ENCODE results near the gene SCG3.

SCG3 gene

DNA sequence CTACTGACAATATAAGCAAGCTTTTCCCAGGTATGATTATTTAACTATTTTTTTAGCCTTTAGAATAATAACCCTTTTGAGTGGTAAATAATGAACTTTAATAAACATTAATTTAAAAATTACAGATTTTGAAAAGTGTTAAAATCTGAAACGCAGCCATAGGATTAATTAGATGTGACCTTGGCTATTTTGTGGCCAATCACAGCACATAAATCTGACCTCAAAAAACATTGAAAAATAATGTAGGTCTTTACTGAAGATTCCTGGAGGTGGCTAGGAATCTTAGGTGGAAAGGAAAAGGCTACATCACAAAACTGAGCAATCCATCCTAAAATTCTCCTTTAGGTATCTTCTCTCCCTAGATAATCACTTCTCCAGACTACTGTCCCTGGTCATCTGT is 18.1 kb downstream of the SCG3 start:
- DNase-seq (ENCODE audit: insufficient read length, low spot score) (no peak), FAIRE-seq (no peak)
- TF ChIP-seq, protein P1, sequence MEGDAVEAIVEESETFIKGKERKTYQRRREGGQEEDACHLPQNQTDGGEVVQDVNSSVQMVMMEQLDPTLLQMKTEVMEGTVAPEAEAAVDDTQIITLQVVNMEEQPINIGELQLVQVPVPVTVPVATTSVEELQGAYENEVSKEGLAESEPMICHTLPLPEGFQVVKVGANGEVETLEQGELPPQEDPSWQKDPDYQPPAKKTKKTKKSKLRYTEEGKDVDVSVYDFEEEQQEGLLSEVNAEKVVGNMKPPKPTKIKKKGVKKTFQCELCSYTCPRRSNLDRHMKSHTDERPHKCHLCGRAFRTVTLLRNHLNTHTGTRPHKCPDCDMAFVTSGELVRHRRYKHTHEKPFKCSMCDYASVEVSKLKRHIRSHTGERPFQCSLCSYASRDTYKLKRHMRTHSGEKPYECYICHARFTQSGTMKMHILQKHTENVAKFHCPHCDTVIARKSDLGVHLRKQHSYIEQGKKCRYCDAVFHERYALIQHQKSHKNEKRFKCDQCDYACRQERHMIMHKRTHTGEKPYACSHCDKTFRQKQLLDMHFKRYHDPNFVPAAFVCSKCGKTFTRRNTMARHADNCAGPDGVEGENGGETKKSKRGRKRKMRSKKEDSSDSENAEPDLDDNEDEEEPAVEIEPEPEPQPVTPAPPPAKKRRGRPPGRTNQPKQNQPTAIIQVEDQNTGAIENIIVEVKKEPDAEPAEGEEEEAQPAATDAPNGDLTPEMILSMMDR (IDR thresholded peaks at IDR 0.05; ENCODE audit: insufficient read depth, missing control alignments), result no peak

DNA sequence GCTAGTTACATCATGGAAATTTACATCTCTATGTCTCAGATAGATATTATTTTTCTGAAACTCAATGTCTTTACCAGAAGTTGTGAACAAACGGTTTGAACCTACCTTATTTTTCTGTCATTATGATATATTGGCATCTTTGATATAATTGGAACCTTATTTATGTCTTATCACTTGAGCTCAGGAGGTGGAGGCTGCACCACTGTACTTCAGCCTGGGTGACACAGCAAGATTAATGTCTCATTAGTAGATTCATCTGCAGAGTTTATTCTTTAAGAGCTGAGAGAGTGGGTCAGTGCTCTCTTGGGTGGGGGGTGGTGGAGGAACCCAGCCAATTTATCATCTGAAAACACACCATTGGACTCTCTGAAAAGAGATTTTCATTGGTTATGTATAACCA is 21.4 kb downstream of the SCG3 start:
- DNase-seq (ENCODE audit: insufficient read length, low spot score) (no peak), FAIRE-seq (no peak)
- TF ChIP-seq, protein P1 (IDR thresholded peaks at IDR 0.05; ENCODE audit: insufficient read depth, missing control alignments), result no peak

- no peak for FAIRE-seq
- TF ChIP-seq, protein P1 (IDR thresholded peaks at IDR 0.05; ENCODE audit: insufficient read depth, missing control alignments), result no peak
- no peak for DNase-seq (ENCODE audit: insufficient read length, low spot score)
These were observed 25.0 kb downstream of the SCG3 start for GRCh38 chr15:51706291-51706690.

GRCh38 chr15:51706926-51707608 is 25.8 kb downstream of the SCG3 start:
- no peak for DNase-seq (ENCODE audit: insufficient read length, low spot score)
- FAIRE-seq, result no peak
- TF ChIP-seq, protein P1 (IDR thresholded peaks at IDR 0.05; ENCODE audit: insufficient read depth, missing control alignments), result no peak

DNA sequence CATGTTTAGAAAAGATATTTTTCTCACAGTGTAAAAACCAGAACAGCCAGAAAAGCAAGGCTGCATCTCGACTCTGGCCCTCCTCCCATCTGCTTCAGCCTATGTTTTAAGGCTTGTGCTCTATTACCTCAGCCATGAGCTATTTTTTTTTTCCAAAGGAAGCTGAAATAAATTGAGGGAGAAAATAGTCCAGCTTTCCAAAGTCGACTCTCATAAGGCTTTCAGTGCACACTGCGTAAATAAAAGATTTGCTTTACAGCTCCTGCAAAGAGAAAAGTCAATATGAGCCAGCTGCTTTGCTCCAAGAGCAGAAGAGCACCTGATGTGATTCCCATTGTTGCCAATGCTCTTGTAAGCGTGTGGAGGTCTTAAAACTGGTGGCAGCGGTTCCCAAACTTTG is 26.7 kb downstream of the SCG3 start:
- TF ChIP-seq, protein P1 (IDR thresholded peaks at IDR 0.05; ENCODE audit: insufficient read depth, missing control alignments), result no peak
- FAIRE-seq (no peak), DNase-seq (ENCODE audit: insufficient read length, low spot score) (no peak)

DNA sequence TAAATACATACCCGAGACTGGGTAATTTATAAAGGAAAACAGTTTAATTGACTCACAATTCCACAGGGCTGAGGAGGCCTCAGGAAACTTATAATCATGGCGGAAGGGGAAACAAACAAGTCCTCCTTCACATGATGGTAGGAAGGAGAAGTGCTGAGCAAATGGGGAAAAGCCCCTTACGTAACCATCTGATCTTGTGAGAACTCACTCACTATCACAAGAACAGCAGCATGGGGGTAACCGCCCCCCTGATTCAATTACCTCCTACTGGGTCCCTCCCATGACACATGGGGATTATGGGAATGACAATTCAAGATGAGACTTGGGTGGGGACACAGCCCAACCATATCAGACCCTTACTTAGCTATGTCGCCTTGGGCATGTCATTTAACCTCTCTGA is 27.7 kb downstream of the SCG3 start:
- no peak for FAIRE-seq
- DNase-seq (ENCODE audit: insufficient read length, low spot score), result no peak
- TF ChIP-seq, protein P1 (IDR thresholded peaks at IDR 0.05; ENCODE audit: insufficient read depth, missing control alignments), result no peak

- FAIRE-seq, result no peak
- TF ChIP-seq, protein P1 (IDR thresholded peaks at IDR 0.05; ENCODE audit: insufficient read depth, missing control alignments), result no peak
- DNase-seq (ENCODE audit: insufficient read length, low spot score), result no peak
These were observed 32.9 kb downstream of the SCG3 start for GRCh38 chr15:51714162-51714561.

All from D721Med (cell line).